Measurements from ENCODE around the gene DAO.
"Not testable (repeated sequence)": the region's sequence is repeated elsewhere in the genome, so short reads cannot be mapped to it uniquely, and the experiment has no call there.

Gene DAO

DNA sequence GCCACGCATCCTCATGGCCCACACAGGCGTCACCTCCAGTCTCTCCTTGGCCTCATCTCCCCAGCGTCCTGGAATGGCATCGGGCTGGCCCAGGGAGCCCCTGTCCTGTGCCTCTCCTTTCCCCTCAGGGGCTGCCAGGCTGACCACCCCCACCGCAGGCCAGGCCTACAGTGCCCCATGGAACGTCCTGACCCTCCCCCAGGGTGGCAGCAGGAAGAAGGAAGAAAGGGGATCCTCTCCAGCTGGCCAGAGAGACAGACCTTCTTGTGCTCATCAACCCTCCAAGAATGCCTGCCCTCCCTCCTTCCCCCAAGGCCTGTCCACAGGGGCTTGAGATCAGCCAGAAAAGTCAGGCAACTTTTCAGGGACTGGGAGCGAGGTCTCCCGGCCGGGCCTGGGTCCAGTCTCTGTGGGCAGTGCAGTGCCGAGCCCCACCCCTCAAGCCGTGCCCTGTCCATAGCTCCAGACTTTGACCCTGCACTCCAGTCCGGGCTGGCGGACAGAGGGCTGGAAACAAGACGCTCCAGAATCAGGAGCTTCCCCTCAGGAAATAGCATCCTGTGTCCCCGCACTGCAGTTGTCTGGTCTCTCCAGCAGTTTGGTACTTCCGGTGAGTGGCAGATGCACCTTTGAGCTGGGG lies at the start of gene DAO:
TSS of gene DAO (plus strand) at position 478 of the 640 bp plus-strand sequence. CDS start 4,915 bp downstream, outside the sequence.
- peak; percentile 24 for DNase-seq (ENCODE audit: low spot score)

DNA sequence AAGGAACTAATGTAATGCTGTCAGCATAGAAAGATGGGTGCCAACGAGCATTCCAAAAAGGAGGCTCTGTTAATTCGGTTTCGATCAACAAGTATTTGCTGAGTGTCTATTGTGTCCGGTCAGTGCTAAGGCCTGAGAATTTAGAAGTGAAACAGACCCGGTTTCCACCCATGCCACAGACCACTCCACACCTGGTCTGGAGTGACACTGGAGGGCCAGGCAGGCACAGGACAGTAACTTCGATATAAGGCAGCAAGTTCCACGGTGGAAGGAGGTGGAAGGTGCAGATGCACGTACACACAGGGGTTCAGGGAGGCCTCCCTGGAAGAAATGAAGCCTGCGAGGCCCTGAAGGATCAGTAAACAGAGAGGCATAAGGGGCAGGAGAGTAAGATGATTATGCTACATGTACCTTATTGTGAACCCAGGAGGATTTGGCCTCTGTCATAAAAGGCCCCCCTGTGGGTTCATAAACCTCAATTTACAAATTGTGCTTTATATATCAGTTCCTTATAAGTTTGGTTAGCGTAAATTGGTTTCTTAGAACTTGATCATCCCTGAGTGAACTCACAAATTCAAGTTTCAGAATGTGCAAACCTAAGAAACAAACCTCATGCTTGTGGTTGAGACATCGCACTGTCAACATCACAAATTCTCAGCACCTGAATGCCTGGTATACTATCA lies 48.4 kb upstream of the DAO start:
- DNase-seq (ENCODE audit: low spot score): no peak

- DNase-seq (ENCODE audit: low spot score): no peak
Observed at GRCh38 chr12:108832208-108832607, 47.7 kb upstream of the DAO start.

DNA sequence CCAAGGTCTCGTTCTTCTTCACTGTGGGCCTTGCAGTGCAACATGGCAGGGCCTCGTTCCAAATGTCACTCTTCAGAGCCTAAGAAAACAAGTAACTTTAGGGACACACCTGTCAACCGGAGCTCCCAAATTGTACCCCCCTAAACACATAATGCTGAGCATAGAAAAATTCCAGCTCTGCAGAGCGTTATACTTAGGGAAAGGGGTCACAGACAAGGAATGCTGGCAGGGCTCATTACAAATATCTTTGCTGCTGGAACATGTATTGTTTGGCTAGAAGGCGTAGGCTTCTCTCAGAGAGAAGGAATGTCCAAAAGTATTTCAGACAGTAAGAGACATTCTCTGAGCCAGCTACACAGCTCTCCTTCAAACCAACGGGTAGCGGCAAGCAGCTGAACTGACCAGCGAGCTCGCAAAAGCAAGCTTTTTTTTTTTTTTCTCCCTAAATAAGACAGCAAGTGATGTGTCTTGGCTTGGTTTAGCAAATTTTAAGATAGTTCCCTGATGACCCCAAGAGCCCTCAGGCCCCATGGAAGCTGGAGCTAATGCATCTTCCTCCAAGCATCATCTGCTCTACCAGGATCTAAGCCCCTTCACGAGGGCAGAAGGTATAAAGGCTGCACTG lies 47.0 kb upstream of the DAO start:
- DNase-seq (ENCODE audit: low spot score): no peak

DNA sequence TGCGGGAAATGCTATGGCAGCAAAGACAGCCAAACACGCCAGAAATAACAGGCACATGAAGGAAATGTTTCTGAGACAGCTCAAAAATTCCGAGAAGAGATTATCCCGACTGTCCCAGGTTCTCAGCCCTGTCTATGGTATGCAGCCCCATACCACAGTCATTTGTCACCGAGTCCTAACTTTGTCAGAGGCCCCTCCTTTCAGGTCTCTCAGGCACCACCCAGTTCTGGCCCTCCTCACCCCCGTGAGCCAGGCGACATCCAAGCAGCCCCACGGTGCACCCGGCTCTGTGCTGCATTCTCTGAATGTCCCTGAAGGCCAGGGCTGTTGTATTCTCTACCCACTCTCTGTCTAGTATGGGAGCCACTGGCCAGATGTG lies 46.5 kb upstream of the DAO start:
- no peak for DNase-seq (ENCODE audit: low spot score)

GRCh38 chr12:108833757-108834472 lies 46.0 kb upstream of the DAO start:
- peak; percentile 48 for DNase-seq (ENCODE audit: low spot score)

GRCh38 chr12:108835860-108836634 lies 43.8 kb upstream of the DAO start:
- DNase-seq (ENCODE audit: low spot score): no peak

DNA sequence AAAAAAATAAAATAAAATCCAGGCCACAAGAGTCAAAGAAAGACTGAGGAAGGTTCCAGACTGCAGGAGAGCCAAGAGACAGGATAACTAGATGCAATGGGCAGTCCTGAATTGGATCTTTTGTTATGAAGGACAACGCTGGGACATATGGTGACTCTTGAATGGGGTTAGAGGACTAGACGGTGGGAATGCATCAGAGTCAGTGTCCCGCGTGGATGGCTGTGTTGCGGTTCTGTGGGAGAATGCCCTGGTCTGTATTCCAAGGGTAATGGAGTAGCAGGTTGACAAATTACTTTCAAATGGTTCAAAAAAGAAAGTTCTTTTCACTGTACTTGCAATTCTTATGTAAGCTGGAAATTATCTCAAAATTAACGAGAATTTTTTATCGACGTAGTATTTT lies 42.7 kb upstream of the DAO start:
- no peak for DNase-seq (ENCODE audit: low spot score)

DNA sequence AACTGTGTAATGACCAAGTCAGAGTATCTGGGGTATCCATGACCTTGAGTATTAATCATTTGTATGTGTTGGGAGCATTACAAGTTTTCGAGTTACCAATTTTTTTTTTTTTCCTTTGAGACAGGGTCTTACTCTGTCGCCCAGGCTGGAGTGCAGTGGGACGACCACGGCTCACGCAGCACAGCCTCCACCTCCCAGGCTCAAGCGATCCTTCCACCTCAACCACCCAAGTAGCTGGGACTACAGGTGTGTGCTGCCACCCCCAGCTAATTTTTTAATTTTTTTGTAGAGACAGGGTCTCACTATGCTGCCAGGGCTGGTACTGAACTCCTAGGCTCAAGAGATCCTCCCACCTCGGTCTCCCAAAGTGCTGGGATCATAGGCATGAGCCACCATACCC lies 42.2 kb upstream of the DAO start:
- no peak for DNase-seq (ENCODE audit: low spot score)

DNA sequence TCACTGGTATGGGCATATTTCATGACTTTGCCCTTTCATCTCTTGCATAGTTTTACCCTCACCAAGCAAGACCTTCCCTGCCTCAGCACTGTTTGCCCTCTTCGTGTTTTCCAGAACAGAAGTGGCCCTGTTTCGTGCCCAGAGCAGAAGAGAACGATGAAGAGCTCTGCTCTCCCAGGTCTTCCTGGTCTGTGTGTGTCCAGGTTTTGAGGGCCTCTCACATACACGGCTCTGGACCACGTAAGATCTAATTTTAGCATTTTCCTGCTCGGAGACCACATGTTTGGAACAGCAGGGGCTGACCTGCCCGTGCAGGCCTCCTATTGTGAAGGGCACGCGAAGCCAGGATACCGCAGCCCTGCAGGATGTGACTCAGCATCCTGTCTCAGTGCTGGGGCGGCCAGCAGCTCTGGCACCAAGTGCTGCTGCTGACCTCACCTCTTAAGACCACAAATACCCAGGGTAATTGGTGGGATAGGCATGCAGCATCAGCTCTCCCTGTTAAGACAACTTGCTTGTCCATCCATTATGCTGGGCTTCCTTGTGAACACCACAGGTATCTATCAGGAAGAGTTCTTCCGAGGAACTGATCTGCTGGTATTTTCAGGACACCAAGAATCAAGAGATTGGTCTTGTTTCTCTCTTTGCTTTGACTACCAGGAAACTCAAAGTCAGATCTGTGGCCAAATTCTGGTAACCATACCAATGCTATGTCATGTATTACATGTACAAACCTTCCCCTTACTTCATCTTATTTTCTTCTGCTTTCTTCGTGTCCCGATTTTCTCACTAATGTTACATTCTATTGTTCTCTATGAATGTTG lies 41.5 kb upstream of the DAO start:
- DNase-seq (ENCODE audit: low spot score): peak; percentile 70

DNA sequence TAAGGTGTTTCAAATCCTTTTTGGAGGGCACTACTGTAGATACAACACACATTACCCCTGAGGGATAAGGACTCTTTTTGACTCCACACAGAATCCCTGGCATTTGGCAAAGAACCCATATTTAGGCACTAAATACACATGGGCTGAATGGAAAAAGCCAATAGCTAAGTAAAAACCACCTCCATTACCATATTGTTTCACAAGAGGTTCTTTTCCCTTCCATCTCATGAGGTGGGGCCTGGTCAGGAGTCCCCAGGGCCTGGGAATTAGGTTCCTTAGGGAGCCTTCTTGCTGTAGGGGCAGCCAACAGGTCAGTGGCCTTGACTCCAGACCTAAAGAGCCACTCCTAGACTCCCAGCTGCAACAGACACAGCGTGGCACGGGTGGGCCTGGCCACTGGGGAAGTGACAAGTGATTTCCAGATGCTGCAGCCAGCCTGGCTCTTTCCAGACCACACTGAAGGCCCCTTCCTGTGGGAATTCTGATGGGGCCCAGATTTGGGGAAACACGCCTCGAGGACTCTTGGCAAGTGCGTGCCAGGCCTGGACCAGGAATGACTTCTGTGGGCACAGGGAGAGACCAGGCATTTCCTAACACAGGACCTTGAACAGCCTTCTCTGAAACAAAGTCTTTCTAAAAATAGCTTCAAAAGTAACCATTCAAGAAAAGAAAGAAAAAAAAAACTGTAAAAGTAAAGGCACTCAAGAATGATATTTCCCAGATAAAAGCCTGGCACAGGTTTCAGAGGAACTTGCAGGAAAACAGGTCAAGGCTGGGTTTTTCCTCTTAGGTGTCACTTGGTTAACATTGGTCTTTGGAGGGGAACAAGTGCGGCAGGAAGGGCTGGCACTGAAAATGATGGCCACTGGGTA lies 40.6 kb upstream of the DAO start:
- DNase-seq (ENCODE audit: low spot score): no peak

DNA sequence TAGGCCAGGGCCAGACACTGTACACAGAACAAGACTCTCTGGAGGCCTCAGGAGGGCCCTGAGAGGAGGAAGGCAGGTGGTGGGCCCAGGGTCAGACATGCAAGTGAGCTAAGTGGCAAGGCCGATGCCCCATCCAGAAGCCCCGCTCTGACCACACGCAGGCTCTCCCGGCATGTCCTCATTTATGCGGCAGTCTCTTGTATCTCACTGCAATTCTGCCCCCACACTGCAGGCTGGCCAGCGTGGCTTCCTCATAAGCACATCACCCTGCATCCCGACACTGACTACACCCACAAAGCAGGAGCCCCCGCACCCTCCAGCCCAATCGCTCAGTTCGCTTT lies 40.0 kb upstream of the DAO start:
- peak; percentile 56 for DNase-seq (ENCODE audit: low spot score)

DNA sequence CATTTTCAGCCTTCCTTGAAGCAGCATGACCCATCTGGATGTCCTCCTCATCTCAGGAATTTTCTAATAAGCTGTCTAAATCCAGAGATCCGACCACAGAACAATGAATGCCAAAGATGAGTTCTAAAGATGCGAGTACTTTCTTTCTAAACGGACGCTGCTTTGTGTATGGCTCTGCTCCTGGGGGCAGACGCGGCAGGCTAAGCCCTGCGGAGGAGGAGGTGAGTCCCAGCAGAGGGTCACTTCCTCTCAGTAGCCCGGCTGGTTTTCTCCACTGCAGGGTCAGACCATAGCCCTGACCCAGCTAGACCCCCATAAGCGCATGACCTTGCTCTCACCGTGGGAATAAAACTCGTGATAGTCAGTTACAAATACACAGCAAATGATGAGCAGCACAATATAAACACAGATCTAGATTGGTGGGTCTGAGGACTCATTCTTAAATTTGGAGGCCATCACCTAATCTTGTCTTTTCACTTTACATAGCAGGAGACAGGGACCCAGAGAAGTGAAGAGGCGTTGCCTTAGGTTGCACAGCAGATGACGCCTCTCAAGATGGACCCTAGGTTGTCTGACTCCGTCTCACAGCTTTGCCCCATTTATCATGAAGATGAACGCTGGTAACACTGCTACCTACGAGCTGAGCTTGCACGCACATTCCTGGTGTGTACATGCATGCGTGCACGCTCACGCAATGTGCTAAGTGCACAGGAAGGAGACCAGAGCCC lies 39.1 kb upstream of the DAO start:
- no peak for DNase-seq (ENCODE audit: low spot score)

GRCh38 chr12:108841825-108842224 lies 38.1 kb upstream of the DAO start:
- DNase-seq (ENCODE audit: low spot score): not testable (repeated sequence)

- no peak for DNase-seq (ENCODE audit: low spot score)
Observed at GRCh38 chr12:108842361-108842760, 37.5 kb upstream of the DAO start.

- no peak for DNase-seq (ENCODE audit: low spot score)
Observed at GRCh38 chr12:108843187-108843586, 36.7 kb upstream of the DAO start.

DNA sequence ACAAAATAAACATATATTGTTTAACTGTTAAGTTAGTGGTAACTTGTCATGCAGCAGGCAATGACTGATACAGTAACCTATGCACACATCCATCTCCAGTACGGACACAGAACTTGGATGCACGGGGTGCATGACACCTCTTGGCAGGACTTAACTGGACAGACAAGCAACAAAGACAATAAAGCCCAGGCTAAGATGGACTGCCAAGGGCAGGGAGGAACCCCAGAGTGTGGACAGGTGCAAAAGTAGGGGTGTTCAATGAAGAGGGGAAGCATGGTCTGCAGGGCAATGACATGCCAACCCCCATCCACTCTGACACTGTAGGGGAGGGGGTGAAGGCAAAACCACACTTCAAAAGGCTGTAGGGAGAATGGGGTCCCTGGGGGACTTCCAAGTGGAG lies 34.2 kb upstream of the DAO start:
- DNase-seq (ENCODE audit: low spot score): no peak

- peak; percentile 93 for DNase-seq (ENCODE audit: low spot score)
Observed at GRCh38 chr12:108846290-108846701, 33.6 kb upstream of the DAO start.

DNA sequence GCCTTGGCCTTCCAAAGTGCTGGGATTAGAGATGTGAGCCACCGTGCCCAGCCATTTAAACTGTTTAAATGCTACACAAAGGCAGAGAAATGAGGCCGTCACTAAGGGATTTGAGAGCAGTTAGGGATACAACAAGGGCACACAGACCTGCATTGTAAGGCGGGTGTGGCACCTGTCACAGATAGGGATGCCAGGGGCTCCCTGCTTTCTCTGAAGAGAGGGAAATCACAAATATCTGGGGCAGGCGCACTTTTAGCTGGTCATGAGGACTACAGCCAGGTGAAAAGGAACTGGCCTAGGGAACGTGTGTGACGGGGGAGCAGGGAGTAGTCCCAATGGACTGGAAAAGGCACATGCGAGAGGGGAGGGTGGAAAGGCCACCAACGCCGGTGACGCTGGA lies 32.2 kb upstream of the DAO start:
- DNase-seq (ENCODE audit: low spot score): no peak

- DNase-seq (ENCODE audit: low spot score): no peak
Observed at GRCh38 chr12:108849660-108850059, 30.2 kb upstream of the DAO start.

All from Ammon's horn (tissue), 1 donor.